Stimulated activated CD4-positive, alpha-beta T cell treated with anti-CD3 and anti-CD28 coated beads, Interleukin-4, amount 100 ng/mL, for 4 hours (primary cell): Measurements from ENCODE around the gene RSF1.
"Not testable (repeated sequence)": the region's sequence is repeated elsewhere in the genome, so short reads cannot be mapped to it uniquely, and the experiment has no call there.

ENCODE experiments used
- DNase-seq, 2 experiments: peaks; one replicate each; pipeline ENCODE4 v3.0.0-alpha.2; 2020

RSF1 gene

GRCh38 chr11:77820565-77821348 is at the start of gene RSF1, which contains the start of gene AAMDC:
TSS of gene RSF1 (minus strand) at chr11:77820722. CDS start at chr11:77820714, 8 bp downstream.
TSS of gene AAMDC (plus strand) at chr11:77821144. CDS start at chr11:77842497, 21,353 bp downstream.
- peak; percentile 97 to 98 for DNase-seq

GRCh38 chr11:77868744-77869143 is 48.2 kb upstream of the RSF1 start:
- no peak for DNase-seq

GRCh38 chr11:77866336-77866735 is 45.8 kb upstream of the RSF1 start:
- no peak for DNase-seq

GRCh38 chr11:77865805-77866204 is 45.3 kb upstream of the RSF1 start:
- DNase-seq = no peak

- not testable (repeated sequence) for DNase-seq
Measured at GRCh38 chr11:77861444-77861843, 40.9 kb upstream of the RSF1 start.

- DNase-seq = not testable (repeated sequence)
Measured at GRCh38 chr11:77857906-77858457, 37.5 kb upstream of the RSF1 start.

- DNase-seq = no peak
Measured at GRCh38 chr11:77854838-77855237, 34.3 kb upstream of the RSF1 start.

- no peak for DNase-seq
Measured at GRCh38 chr11:77851503-77851902, 31.0 kb upstream of the RSF1 start.

GRCh38 chr11:77843700-77844099 is 23.2 kb upstream of the RSF1 start:
- DNase-seq = not testable (repeated sequence)

- DNase-seq = no peak
Measured at GRCh38 chr11:77842441-77843121, 22.1 kb upstream of the RSF1 start.

- DNase-seq = no peak
Measured at GRCh38 chr11:77833302-77833701, 12.8 kb upstream of the RSF1 start.

- DNase-seq = no peak
Measured at GRCh38 chr11:77828926-77829325, 8.4 kb upstream of the RSF1 start.

- no peak for DNase-seq
Measured at GRCh38 chr11:77823775-77824174, 3.3 kb upstream of the RSF1 start.

- not testable (repeated sequence) for DNase-seq
Measured at GRCh38 chr11:77822126-77822525, 1.6 kb upstream of the RSF1 start.

GRCh38 chr11:77821349-77821851 is 878 bp upstream of the RSF1 start:
- peak in 1 of 2 experiments; percentile 7 for DNase-seq

- DNase-seq = peak; percentile 28 to 31
Measured at GRCh38 chr11:77819921-77820564, 479 bp downstream of the RSF1 start.

GRCh38 chr11:77819411-77819920 is 1.1 kb downstream of the RSF1 start:
- peak; percentile 76 to 83 for DNase-seq

- no peak for DNase-seq
Measured at GRCh38 chr11:77815459-77815858, 5.1 kb downstream of the RSF1 start.

- DNase-seq = no peak
Measured at GRCh38 chr11:77814848-77815247, 5.7 kb downstream of the RSF1 start.

- no peak for DNase-seq
Measured at GRCh38 chr11:77813256-77813655, 7.3 kb downstream of the RSF1 start.

- no peak for DNase-seq
Measured at GRCh38 chr11:77806993-77807392, 13.5 kb downstream of the RSF1 start.

GRCh38 chr11:77806415-77806814 is 14.1 kb downstream of the RSF1 start:
- DNase-seq = no peak

- no peak for DNase-seq
Measured at GRCh38 chr11:77801477-77801876, 19.0 kb downstream of the RSF1 start.
